ENCODE data around the gene FTSJ3.
"Not testable (repeated sequence)": the region's sequence is repeated elsewhere in the genome, so short reads cannot be mapped to it uniquely, and the experiment has no call there.

FTSJ3 gene

DNA sequence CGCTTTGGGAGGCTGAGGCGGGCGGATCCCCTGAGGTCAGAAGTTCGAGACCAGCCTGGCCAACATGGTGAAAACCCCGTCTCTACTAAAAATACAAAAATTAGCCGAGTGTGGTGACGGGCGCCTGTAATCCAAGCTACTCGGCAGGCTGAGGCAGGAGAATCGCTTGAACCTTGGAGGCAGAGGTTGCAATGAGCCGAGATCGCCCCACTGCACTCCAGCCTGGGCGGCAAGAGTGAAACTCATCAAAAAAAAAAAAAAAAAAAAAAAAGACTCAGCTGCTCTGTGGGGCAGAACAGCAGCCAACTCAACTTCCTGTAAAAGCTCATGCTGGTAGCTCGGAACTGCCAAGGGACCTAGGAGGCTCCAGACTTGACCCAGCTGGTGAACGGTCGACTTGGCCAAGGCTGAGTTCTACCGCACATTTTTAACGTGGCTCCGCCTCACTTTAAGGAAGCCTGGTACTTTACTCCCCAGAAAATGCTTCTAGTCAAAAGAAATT, 16.0 kb upstream of the FTSJ3 start:
- not testable (repeated sequence) for DNase-seq (ENCODE audit: low read depth)

GRCh38 chr17:63842540-63843386, 15.3 kb upstream of the FTSJ3 start, which contains the start of gene SMARCD2:
TSS of gene SMARCD2 (minus strand) at chr17:63842685. CDS start at chr17:63842674, 11 bp downstream.
- peak; percentile 99 for DNase-seq (ENCODE audit: low read depth)

DNA sequence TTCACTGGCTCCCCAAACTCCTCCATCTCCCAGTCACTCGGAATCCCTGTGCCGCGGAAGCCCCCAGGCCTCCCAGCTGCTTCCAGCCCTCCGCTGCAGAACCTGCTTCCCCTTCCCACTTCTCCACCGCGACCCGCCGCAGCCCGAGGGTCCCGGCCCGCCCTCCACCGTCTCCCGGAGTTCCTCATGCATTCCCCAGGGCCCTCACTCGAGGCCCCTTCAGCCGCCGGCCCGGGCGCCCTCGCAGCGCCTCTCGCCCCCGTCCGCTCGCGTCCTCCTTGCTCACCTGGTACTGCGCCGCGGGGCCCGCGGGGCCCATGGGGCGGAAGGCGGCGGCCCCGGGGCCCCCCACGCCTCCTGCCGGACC, 14.7 kb upstream of the FTSJ3 start:
- peak; percentile 27 for DNase-seq (ENCODE audit: low read depth)

- no peak for DNase-seq (ENCODE audit: low read depth)
Observed at GRCh38 chr17:63841350-63842172, 14.1 kb upstream of the FTSJ3 start.

DNA sequence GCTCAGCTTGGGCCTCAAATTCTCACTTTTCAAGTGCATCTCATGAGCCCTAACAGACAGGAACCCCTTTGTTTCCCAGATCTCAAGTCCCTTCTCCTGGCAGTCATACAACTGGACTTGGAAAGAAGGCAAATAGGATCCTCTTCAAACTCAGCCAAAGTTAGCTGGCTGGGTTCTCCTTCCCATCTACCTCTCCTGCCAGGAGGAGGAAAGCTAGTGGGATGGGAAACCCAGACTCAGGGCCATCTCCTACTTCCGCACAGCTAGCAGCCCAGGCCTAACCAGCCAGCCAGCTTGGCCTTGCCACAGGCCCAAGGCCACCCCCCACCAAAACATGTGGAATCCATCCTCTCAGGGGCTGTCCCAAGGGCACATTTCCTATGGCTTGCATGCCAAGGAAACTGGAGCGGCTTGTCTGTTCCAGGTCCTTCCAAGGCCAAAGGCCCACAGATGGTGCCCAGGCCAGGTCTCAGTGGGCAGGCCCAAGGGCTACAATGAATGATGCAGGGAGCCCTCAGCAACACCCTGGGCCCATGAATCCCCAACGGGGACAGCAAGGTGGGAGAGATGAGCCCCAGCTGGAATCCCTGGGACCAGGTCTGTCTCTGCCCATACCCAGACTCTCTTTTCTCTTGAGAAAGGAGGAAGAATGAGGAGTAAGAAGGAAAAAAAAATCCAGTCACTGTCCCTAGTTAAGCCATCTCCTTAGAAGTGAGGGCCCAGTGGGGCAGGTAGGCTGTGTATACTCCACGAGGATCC, 13.3 kb upstream of the FTSJ3 start:
- no peak for DNase-seq (ENCODE audit: low read depth)

DNA sequence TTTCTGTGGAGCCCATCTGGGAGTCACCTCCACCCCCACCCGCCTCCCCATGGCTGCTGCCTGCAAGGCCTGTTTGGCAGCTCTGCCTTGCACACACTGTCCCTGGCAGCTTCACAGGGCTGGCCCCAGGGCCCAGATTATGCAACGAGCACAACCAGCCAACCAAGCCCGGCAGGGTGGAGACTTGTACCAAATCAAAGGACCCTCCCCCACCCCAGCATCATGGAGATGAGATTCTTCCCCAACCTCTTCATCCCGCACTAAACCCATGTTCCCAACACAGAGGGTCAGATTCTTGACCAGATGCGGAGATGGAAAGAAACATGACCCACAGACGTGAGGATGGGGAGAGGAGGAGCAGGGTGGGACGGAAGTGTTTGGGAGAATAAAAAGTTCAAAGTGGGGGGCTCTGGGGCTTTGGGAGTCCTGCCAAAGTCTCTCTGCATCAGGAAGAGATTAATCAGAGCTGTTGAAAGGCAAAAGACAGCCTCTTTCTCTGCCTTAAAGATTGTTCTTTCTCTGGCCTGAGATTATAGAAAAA, 11.2 kb upstream of the FTSJ3 start:
- no peak for DNase-seq (ENCODE audit: low read depth)

DNA sequence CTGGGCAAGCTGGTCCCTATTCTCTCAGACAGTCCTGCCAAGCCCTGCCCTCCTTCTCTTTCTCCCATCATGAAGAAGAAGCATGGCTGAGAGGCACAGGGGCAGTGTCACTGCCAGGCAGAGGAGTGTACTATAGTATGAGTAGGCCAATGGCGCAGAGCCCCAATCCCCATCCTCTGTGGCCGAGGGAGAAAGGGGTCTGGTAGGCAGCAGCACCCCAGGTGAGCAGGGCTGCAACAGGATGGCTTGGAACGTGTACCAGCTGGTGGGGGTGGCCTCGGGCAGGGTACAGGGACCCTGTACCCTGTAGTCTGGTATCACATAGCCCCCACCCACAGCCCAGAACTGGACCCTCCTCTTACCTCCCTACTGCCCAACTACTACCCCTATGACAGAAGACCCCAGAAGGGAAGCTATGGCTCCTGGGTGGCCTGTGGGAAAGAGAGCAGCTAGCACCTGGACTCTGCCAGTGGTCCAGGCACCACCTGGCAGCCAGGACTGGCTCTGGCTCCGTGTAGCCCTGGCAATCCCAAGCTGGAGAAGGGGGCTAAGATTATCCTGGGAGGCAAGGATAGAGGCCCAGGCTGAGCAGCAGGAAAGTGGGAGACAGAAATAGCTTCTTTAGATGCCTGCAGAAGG, 10.6 kb upstream of the FTSJ3 start:
- no peak for DNase-seq (ENCODE audit: low read depth)

- DNase-seq (ENCODE audit: low read depth), result no peak
Observed at GRCh38 chr17:63837480-63837879, 10.0 kb upstream of the FTSJ3 start.

DNA sequence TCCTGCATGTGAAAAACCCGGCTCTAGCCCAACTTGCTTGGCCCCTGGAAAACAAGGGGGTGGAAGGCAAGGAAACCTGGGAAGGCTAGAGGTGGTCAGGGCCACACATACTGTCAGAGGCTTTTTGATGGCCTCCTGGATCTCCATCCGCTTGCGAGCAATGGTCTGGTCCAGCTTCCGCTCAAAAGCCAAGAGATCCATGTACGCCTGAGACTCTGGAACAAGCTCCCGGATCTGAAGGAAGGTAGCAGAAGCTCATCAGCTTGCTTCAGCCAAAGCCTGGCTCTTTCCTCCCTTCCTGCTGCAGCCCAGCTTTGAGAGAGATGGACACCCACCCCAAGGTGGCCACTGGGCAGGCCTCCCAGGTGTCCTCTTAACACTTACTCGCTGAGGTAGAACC, 9.3 kb upstream of the FTSJ3 start:
- DNase-seq (ENCODE audit: low read depth), result no peak

- DNase-seq (ENCODE audit: low read depth), result no peak
Observed at GRCh38 chr17:63835167-63835720, 7.8 kb upstream of the FTSJ3 start.

DNA sequence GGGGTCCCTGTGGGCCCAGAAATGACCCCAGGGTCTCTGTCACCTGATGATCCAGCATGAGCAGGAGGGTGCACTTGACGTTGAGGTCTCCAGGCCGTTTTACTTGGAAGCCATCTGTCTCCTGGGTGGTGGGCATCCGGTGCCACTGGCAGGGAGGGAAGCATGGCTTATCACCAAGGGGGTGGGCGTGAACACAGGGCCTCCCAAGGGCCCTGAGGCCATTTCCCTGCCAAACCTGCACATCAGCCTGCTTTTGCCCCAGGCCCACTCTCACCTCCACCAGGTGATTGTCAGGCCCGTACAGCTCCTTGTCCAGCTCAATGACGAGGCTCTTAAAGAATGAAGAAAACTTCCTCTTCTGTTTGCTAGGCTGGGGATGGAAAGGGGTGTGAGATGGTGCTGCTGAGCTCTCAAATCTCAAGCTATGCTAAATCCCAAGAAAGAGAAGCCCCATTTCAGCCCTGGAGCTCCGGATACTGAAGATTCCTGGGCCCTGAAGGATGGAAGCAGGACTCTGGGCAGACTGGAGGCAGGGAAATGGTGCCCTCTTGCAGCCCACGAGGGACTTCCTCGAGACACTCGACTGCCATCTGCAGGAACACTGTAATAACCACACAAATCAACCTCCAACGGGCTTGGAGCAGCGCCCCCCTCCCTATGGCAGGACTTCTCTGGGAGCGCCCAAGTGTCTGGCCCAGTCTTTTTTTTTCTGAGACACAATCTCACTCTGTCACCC, 7.1 kb upstream of the FTSJ3 start:
- DNase-seq (ENCODE audit: low read depth), result peak; percentile 31

GRCh38 chr17:63833741-63834373, 6.4 kb upstream of the FTSJ3 start:
- DNase-seq (ENCODE audit: low read depth), result no peak

DNA sequence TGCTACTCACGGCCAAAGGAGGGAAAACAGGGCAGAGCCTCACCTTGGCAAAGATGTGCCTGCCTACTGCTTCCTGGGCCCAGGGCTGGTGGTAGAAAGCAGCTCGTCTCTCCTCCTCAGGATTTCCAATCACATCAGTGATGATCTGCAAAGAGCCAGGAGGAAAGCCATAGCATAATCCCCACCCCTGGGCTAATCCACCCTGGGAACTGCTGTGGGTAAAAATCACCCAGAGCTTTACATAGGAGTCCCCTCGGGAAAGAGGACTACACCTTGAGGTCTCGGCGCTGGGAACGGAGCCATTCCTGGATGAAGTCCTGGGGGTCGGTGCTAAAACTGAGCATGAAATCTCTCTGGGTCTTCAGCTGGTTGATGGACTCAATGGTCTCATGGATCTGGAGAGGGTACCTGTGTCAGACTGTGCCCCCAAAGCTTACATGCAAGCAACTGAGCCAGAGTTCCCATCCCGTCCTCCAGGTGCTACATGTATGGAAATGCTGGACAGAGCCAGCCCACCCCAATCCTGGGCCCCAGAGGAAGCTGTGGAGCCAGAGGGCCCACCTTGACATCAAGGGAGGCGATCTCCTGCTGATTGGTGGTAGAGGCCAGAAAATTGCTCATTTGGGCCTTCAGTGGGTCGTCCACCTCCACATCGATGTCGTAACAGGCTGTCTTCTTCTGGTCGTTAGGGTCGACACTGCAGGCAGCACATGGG, 5.7 kb upstream of the FTSJ3 start:
- no peak for DNase-seq (ENCODE audit: low read depth)

- no peak for DNase-seq (ENCODE audit: low read depth)
Observed at GRCh38 chr17:63832455-63832854, 5.0 kb upstream of the FTSJ3 start.

DNA sequence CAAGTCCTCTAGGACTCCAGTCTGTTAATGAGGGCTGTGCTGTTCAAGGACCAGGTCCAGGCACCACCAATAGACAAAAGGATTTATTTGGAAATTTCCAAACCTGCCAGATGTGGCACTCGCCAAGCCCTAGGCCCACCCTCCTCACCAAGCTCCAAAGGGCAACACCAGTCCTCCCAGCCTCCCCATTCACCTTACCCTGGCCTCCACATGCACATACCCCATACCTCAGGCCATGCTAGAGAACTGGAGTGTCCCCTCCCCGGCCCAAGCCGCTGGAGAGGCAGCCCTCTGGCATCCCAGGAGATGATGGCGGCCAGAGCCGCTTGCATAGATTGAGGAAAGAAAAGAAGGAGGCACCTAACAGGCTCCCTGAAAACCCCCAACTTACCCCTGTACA, 4.6 kb upstream of the FTSJ3 start:
- DNase-seq (ENCODE audit: low read depth), result no peak

- DNase-seq (ENCODE audit: low read depth), result no peak
Observed at GRCh38 chr17:63831505-63831904, 4.0 kb upstream of the FTSJ3 start.

DNA sequence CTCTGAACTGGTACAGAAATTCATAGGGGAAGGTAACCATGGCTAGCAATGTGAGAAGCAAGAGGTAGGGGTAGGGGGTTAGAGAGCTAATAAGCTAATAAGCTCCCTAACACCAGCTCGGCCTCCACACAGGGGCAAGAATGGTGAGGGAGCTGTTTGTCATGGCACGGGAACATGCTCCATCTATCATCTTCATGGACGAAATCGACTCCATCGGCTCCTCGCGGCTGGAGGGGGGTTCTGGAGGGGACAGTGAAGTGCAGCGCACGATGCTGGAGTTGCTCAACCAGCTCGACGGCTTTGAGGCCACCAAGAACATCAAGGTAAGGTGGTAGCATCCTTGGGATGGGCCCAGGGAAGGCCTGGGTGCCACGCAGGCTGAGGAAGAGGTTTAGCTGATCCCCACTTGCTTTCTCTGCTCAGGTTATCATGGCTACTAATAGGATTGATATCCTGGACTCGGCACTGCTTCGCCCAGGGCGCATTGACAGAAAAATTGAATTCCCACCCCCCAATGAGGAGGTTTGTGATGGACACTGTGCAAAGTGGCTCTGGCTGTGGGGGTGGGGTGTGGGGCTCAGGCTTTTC, 3.5 kb upstream of the FTSJ3 start:
- DNase-seq (ENCODE audit: low read depth), result no peak

- DNase-seq (ENCODE audit: low read depth), result no peak
Observed at GRCh38 chr17:63830278-63830677, 2.8 kb upstream of the FTSJ3 start.

GRCh38 chr17:63828936-63829335, 1.5 kb upstream of the FTSJ3 start:
- no peak for DNase-seq (ENCODE audit: low read depth)

Measured in stimulated activated CD8-positive, alpha-beta memory T cell treated with anti-CD3 and anti-CD28 coated beads, Interleukin-12 subunit alpha, Interleukin-12 subunit beta, amount 100 ng/mL, for 4 hours (primary cell).